SH-SY5Y (cell line): ENCODE data around the gene CD1D.

Experiments used
- GATA2 ChIP-seq: IDR thresholded peaks from 2 replicates; pipeline ENCODE4 v1.6.1; 2011; ENCODE audit warnings: mild to moderate bottlenecking, low read depth, low read length
- GATA3 ChIP-seq: IDR thresholded peaks from 2 replicates; pipeline ENCODE4 v1.6.1; 2011; ENCODE audit warnings: low read depth, mild to moderate bottlenecking, low read length, moderate library complexity

The CD1D gene

DNA sequence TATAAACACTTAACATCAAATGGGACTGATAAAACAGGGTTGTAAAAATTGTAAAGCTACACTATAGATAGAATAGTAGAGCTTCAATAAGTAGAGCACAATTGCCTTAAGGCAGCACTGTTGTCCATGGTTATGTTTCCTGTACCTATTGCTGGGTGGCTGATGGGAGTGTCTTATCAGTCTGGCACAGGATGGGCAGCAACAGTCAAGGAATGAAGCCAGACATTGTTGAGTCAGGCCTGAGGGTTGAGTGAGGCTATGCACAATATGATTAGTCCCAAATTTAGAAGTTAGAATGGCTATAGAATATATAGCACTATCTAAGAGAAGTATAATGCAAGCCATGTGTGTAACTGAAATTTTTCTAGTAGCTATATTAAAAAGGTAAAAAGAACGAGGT lies 25.0 kb upstream of the CD1D start:
- TF ChIP-seq GATA2 = no peak
- no peak for TF ChIP-seq GATA3

- TF ChIP-seq GATA2 (no peak), GATA3 (no peak)
Measured at GRCh38 chr1:158159597-158159996, 21.1 kb upstream of the CD1D start.

GRCh38 chr1:158161446-158161845 lies 19.2 kb upstream of the CD1D start:
- TF ChIP-seq GATA3 = no peak

DNA sequence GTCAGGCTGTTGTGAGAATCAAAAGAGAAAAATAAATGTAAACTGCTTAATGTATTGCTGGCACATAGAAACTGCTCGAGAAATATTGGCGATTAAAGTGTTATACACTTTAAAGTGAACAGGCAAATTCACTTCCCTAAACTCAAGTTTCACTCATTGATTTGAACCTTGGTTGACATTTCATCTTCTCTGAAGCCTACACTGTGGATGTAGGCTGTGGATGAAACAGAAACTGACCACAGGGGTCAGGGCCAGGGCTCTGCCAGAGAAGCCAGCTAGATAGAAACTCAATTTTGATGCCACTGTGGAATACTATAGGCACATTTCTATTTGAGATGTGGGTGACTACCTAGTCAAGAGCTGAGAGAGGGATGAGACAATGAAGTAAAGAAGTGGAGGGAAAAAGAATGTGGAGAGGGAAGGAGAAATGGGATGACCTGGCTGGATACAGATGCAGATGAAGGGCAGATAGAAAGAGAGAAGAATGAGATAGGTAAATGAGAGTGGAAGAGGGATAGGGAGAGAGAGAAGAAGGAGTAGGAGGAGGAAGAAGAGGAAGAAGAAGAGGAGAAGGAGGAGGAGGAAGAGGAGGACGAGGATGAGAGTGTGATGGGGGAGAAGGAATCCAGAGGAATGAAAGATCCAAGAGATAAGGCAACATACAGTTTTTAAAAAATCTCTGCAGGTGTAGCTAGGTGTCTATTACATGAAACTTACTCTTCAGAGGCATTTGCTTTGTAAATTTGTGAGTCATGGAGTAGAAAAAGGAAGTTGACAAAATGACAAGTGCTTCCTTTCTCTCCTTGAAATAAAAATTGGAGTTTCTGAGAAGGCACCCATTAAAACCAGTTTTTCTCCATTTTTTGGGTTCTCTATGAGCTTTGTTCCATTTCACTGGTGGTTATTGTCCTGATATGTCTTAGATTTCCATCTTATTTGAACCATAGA lies 17.4 kb upstream of the CD1D start:
- TF ChIP-seq GATA3 = no peak
- TF ChIP-seq GATA2 = no peak

DNA sequence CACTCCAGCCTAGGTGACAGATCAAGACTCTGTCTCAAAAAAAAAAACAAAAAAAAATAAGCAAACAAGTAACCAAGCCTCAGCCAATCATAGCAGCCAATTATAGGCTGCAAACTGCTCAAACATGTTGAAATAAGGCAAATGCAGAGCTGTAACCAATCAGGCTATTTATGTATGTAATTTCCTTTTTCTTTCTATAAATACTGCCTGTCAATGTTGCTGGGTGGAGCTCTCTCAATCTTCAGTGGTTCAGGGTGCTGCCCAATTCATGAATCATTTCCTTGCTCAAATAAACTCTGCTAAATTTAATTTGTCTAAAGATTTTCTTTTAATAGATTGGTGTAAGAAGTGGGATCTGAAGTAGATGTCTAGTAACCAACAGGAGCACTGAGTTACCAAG lies 11.6 kb upstream of the CD1D start:
- TF ChIP-seq GATA2 (no peak), GATA3 (no peak)

DNA sequence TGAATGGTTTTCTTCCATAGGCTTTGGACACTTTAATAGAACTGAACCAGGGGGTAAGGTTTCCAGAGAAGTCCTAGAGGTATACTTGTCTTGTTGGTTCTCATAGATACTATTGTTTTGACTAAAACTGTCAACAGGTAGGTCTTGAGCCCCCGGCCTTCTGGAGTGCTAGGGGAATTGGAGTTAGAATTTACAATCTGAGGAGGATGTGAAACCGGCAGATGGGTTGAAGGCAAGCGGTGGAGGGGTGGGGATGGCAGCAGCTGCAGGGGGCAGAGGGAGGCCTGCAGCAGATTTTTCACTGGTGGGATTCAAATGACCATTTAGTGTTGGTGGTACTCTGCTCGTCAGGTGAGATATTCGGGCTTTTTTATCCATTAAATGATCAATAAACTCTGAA lies 4.3 kb upstream of the CD1D start:
- TF ChIP-seq GATA2 = no peak

DNA sequence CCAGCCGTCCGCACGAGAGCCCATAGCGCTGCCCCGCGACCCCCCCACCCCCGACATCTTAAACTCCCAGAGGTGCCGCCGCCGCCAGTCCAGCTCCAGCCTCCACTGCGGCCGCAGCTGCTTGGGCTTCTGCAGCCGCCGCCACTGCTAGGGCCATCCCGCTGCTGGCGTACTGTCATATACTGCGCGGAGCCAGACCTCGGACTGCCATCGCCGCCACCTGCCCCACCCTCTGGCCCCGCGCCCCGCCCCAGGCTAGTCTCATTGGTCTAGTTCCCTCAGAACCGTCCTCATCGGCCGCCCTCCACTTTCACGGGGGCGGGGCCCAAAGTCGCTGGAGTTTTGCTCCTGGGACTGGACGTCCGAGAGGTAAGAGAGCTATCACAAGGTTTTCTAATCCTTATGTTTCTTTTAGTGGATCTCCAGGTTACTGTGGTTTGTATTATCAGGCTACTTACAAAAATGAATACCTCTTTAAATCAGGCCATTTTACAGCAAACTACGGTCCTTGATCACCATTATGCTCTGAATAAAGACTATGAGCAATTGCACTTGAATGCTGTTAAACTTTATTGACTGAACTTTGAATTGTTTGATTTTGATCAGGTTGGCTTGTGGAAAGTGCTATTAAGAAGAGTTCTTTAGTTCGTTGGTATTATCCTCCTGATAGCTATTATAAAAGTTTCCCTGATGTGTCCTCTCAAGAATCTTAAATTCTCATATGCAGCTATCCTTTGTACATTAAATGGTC lies 2.8 kb upstream of the CD1D start:
- TF ChIP-seq GATA2 (no peak), GATA3 (no peak)

- TF ChIP-seq GATA2 = no peak
- TF ChIP-seq GATA3 = no peak
Measured at GRCh38 chr1:158179301-158180041, 1.2 kb upstream of the CD1D start.

GRCh38 chr1:158181577-158181922 lies 855 bp downstream of the CD1D start:
- TF ChIP-seq GATA2 = no peak
- no peak for TF ChIP-seq GATA3

- TF ChIP-seq GATA2 = no peak
- TF ChIP-seq GATA3 = no peak
Measured at GRCh38 chr1:158185770-158186169, 5.1 kb downstream of the CD1D start.

GRCh38 chr1:158186180-158186579 lies 5.5 kb downstream of the CD1D start:
- no peak for TF ChIP-seq GATA2
- no peak for TF ChIP-seq GATA3

GRCh38 chr1:158188611-158189010 lies 7.9 kb downstream of the CD1D start:
- TF ChIP-seq GATA2 = no peak
- TF ChIP-seq GATA3 = no peak

GRCh38 chr1:158189624-158190023 lies 8.9 kb downstream of the CD1D start:
- no peak for TF ChIP-seq GATA3
- no peak for TF ChIP-seq GATA2

DNA sequence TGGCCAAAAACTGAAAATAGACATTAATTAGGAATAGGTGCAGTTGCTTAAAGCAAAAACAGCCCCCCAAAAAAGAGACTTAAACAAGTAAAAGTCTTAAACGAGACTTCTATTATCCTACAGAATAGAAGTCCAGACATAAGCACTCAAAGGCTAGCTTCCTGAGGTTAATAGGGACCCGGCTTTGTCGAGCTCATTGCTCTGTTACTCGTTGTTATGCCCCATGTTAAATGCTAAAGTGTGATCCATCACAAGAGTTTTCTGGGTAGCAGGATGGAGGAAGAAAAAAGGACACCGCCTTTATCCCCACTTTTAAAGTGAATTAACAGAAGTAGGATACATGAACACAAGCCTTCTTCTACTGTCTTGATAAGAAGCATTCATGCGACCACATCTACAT lies 10.6 kb downstream of the CD1D start:
- TF ChIP-seq GATA2 (no peak), GATA3 (no peak)

GRCh38 chr1:158196461-158196860 lies 15.8 kb downstream of the CD1D start:
- TF ChIP-seq GATA3 = no peak
- TF ChIP-seq GATA2 = no peak
